Measurements from ENCODE around the gene FNBP1L.
"Not testable (repeated sequence)": the region's sequence is repeated elsewhere in the genome, so short reads cannot be mapped to it uniquely, and the experiment has no call there.

The FNBP1L gene

GRCh38 chr1:93526431-93526830 is 78.5 kb downstream of the FNBP1L start:
- DNase-seq (ENCODE audit: insufficient read length, low spot score) (no peak), FAIRE-seq (no peak)

- no peak for FAIRE-seq
- no peak for DNase-seq (ENCODE audit: insufficient read length, low spot score)
These were observed 80.5 kb downstream of the FNBP1L start for GRCh38 chr1:93528412-93528811.

GRCh38 chr1:93531193-93531592 is 83.3 kb downstream of the FNBP1L start:
- DNase-seq (ENCODE audit: insufficient read length, low spot score) (no peak), FAIRE-seq (no peak)

- DNase-seq (ENCODE audit: insufficient read length, low spot score): no peak
- no peak for FAIRE-seq
These were observed 85.0 kb downstream of the FNBP1L start for GRCh38 chr1:93532780-93533378.

GRCh38 chr1:93533677-93534076 is 85.8 kb downstream of the FNBP1L start:
- FAIRE-seq (no peak), DNase-seq (ENCODE audit: insufficient read length, low spot score) (no peak)

GRCh38 chr1:93537396-93537795 is 89.5 kb downstream of the FNBP1L start:
- DNase-seq (ENCODE audit: insufficient read length, low spot score) (no peak), FAIRE-seq (no peak)

- no peak for DNase-seq (ENCODE audit: insufficient read length, low spot score)
These were observed 90.0 kb downstream of the FNBP1L start for GRCh38 chr1:93537924-93538323.

GRCh38 chr1:93541045-93541444 is 93.1 kb downstream of the FNBP1L start:
- DNase-seq (ENCODE audit: insufficient read length, low spot score) (no peak), FAIRE-seq (no peak)

More at GRCh38 chr1:93537924-93538323, 90.0 kb downstream of the FNBP1L start:
- FAIRE-seq: no peak

GRCh38 chr1:93542398-93542797 is 94.5 kb downstream of the FNBP1L start:
- no peak for FAIRE-seq
- DNase-seq (ENCODE audit: insufficient read length, low spot score): no peak

- FAIRE-seq: no peak
- DNase-seq (ENCODE audit: insufficient read length, low spot score): no peak
These were observed 98.4 kb downstream of the FNBP1L start for GRCh38 chr1:93546162-93546863.

GRCh38 chr1:93549131-93549530 is 101.2 kb downstream of the FNBP1L start:
- no peak for DNase-seq (ENCODE audit: insufficient read length, low spot score)
- no peak for FAIRE-seq

GRCh38 chr1:93549811-93550210 is 101.9 kb downstream of the FNBP1L start:
- no peak for FAIRE-seq

GRCh38 chr1:93552741-93553455 is 105.0 kb downstream of the FNBP1L start:
- DNase-seq (ENCODE audit: insufficient read length, low spot score): no peak
- no peak for FAIRE-seq

More at GRCh38 chr1:93549811-93550210, 101.9 kb downstream of the FNBP1L start:
- DNase-seq (ENCODE audit: insufficient read length, low spot score): no peak

GRCh38 chr1:93553886-93554490 is 106.1 kb downstream of the FNBP1L start:
- peak; percentile 18 for FAIRE-seq
- not testable (repeated sequence) for DNase-seq (ENCODE audit: insufficient read length, low spot score)

GRCh38 chr1:93554883-93555872 is 107.3 kb downstream of the FNBP1L start:
- DNase-seq (ENCODE audit: insufficient read length, low spot score): no peak
- no peak for FAIRE-seq

GRCh38 chr1:93556291-93556690 is 108.4 kb downstream of the FNBP1L start:
- no peak for DNase-seq (ENCODE audit: insufficient read length, low spot score)
- no peak for FAIRE-seq

- DNase-seq (ENCODE audit: insufficient read length, low spot score) (no peak), FAIRE-seq (no peak)
These were observed 111.1 kb downstream of the FNBP1L start for GRCh38 chr1:93559045-93559444.

- no peak for FAIRE-seq
These were observed 111.8 kb downstream of the FNBP1L start for GRCh38 chr1:93559695-93560094.

GRCh38 chr1:93565496-93566206 is 117.7 kb downstream of the FNBP1L start:
- DNase-seq (ENCODE audit: insufficient read length, low spot score): no peak
- no peak for FAIRE-seq

More at GRCh38 chr1:93559695-93560094, 111.8 kb downstream of the FNBP1L start:
- DNase-seq (ENCODE audit: insufficient read length, low spot score): no peak
